ENCODE results near the gene COX19. TPM values are rescaled to one million over a fixed set of nuclear protein-coding genes. Genes with fewer than 3 reads are reported as not detected.

The COX19 gene
- total and polyA plus RNA-seq, 2 donors (not counting 1 experiment from before 2014, with no cell fraction given), result 14.7 to 38.3 TPM

DNA sequence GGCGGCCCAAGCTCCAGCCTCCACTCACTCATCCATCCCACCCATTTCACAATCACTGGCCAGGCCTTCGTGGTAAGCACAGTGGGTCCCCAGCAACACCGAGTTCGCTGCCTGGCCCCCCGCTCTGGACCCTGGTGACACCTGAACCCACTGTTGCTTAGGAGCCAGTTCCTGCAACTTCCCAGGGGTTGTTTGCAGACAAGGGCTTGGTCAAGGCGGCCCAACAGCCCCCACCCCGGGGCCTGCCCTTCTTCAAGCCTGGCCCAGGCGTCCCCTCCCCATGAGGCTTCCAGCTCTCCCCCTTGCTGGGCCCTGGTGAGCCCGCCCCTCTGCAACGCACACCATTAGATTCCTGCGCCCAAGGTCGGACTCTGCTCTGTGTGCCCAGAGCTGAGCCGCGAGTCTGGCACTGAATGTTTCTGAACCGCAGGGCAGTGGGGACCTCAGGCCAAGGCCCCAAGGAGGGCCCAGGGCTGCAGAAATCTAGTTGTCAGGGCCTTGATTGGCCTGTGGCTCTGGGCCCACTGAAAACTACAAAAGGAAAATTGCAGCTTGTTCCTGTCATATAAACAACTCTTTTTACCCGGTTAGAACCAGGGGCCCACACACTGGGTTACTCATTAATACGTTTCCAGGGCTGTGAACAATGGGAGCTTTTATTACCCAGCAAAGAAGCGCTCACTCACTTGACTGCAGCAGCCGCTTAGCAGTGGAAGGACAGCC, 2.1 kb upstream of the COX19 start:
- ChIA-PET POLR2A (no interaction called here), CTCF (interaction anchor here (0.9 to 1.9 kb wide), 4 partner anchors 16 to 109 kb away, joined by 3 to 15 read pairs (median 4); partner anchors contain the start of gene GPR146)
- peaks cover 4 to 11% of the 10 kb centered on the region in 2 experiments for H3K36me3 ChIP-seq (replicated peaks in 1 of 2; ENCODE audit: control extremely low read depth in 1 of 2, control insufficient read depth in 1 of 2, extremely low read depth in 1 of 2, insufficient read depth in 2 of 2, low read length in 1 of 2)
- ATAC-seq (ENCODE audit: low read depth) (no peak), DNase-seq (no peak)
- no peak overlapping the region for H3K4me2 ChIP-seq (replicated peaks; ENCODE audit: low read depth, low read length, poor library complexity, severe bottlenecking)
- H3K27ac ChIP-seq (ENCODE audit: low read length in 2 of 2), result no peak overlapping the region
- TF ChIP-seq, protein P1, sequence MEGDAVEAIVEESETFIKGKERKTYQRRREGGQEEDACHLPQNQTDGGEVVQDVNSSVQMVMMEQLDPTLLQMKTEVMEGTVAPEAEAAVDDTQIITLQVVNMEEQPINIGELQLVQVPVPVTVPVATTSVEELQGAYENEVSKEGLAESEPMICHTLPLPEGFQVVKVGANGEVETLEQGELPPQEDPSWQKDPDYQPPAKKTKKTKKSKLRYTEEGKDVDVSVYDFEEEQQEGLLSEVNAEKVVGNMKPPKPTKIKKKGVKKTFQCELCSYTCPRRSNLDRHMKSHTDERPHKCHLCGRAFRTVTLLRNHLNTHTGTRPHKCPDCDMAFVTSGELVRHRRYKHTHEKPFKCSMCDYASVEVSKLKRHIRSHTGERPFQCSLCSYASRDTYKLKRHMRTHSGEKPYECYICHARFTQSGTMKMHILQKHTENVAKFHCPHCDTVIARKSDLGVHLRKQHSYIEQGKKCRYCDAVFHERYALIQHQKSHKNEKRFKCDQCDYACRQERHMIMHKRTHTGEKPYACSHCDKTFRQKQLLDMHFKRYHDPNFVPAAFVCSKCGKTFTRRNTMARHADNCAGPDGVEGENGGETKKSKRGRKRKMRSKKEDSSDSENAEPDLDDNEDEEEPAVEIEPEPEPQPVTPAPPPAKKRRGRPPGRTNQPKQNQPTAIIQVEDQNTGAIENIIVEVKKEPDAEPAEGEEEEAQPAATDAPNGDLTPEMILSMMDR (IDR thresholded peaks at IDR 0.05), result no peak
- TF ChIP-seq EZH2 (IDR thresholded peaks at IDR 0.05; ENCODE audit: borderline replicate concordance, insufficient read depth, low read depth, low read length, poor library complexity, severe bottlenecking), result no peak
- peaks cover 24% of the 10 kb centered on the region for H3K79me2 ChIP-seq (ENCODE audit: control insufficient read depth, insufficient read depth, low read length)
- peaks cover 29% of the 10 kb centered on the region for H4K20me1 ChIP-seq (ENCODE audit: control insufficient read depth, insufficient read depth, low read length, poor library complexity, severe bottlenecking)
- intact Hi-C loops (cut with micrococcal nuclease), result loop anchor here (5.0 to 10.0 kb wide), 2 partner anchors 160 to 193 kb away; a partner anchor contains a TSS
- H3K4me1 ChIP-seq (ENCODE audit: control insufficient read depth in 2 of 2, insufficient read depth in 2 of 2, low read length in 2 of 2), result peaks cover 16 to 22% of the 10 kb centered on the region in 2 donors
- H3K27ac Mint-ChIP-seq, result no peak overlapping the region
- no peaks in the 10 kb centered on the region for H3K27me3 Mint-ChIP-seq
- H3K9ac ChIP-seq (ENCODE audit: low read length), result no peak overlapping the region
- no peak overlapping the region for H3K4me3 ChIP-seq (ENCODE audit: control extremely low read depth in 1 of 5, extremely low read depth in 1 of 5, insufficient read depth in 1 of 5, low read depth in 2 of 5, low read length in 4 of 5)
- peaks cover 15% of the 10 kb centered on the region for H3K4me1 Mint-ChIP-seq
- no peak overlapping the region for H2AFZ ChIP-seq (ENCODE audit: insufficient read depth, low read depth, low read length, poor library complexity, severe bottlenecking)
- no peaks in the 10 kb centered on the region for H3K9me3 Mint-ChIP-seq (ENCODE audit: insufficient read depth)
- no peak overlapping the region for H3K4me3 Mint-ChIP-seq
- WGBS (ENCODE audit: insufficient coverage), result 83% methylated on average over 19 of the region's 19 CpGs
- H3K27me3 ChIP-seq (replicated peaks in 1 of 4; ENCODE audit: control extremely low read depth in 1 of 4, control insufficient read depth in 3 of 4, insufficient read depth in 4 of 4, low read length in 3 of 4), result peaks cover 0 to 3% (median 0%) of the 10 kb centered on the region in 4 experiments
- peaks cover 0 to 11% (median 0%) of the 10 kb centered on the region in 3 donors for H3K9me3 ChIP-seq (ENCODE audit: control extremely low read depth in 1 of 3, control insufficient read depth in 2 of 3, insufficient read depth in 1 of 3, low read length in 2 of 3)

DNA sequence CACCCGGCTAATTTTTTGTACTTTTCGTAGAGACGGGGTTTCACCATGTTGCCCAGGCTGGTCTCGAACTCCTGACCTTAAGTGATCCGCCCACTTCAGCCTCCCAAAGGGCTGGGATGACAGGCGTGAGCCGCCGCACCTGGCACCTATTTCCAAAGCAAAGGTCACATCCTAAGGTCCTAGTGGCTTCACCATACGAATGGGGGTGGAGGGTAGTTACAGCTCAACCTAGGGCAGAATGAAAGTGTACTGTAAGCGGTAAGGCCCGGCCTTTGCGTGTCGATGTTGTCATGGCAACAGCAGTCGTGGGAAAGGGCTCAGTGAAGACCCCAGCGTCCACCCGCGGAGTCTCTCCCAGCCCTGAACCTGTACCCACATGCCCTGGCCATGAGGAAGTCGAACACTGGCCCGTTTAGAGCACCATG, 1.6 kb upstream of the COX19 start:
- peaks cover 18% of the 10 kb centered on the region for H3K4me1 Mint-ChIP-seq
- TF ChIP-seq, protein P1 (IDR thresholded peaks at IDR 0.05), result no peak
- no peak for TF ChIP-seq EZH2 (IDR thresholded peaks at IDR 0.05; ENCODE audit: borderline replicate concordance, insufficient read depth, low read depth, low read length, poor library complexity, severe bottlenecking)
- no peak overlapping the region for H2AFZ ChIP-seq (ENCODE audit: insufficient read depth, low read depth, low read length, poor library complexity, severe bottlenecking)
- peaks cover 16 to 22% of the 10 kb centered on the region in 2 donors for H3K4me1 ChIP-seq (ENCODE audit: control insufficient read depth in 2 of 2, insufficient read depth in 2 of 2, low read length in 2 of 2)
- H3K27ac ChIP-seq (ENCODE audit: low read length in 2 of 2), result no peak overlapping the region
- H3K4me3 Mint-ChIP-seq, result no peak overlapping the region
- no peaks in the 10 kb centered on the region for H3K27me3 Mint-ChIP-seq
- H3K9me3 Mint-ChIP-seq (ENCODE audit: insufficient read depth), result no peaks in the 10 kb centered on the region
- ChIA-PET POLR2A (no interaction called here), CTCF (interaction anchor here (0.9 to 1.4 kb wide), 3 partner anchors 16 to 109 kb away, joined by 3 to 5 read pairs (median 3); partner anchors contain the start of gene GPR146)
- peaks cover 4 to 17% of the 10 kb centered on the region in 2 experiments for H3K36me3 ChIP-seq (replicated peaks in 1 of 2; ENCODE audit: control extremely low read depth in 1 of 2, control insufficient read depth in 1 of 2, extremely low read depth in 1 of 2, insufficient read depth in 2 of 2, low read length in 1 of 2)
- H3K27me3 ChIP-seq (replicated peaks in 1 of 4; ENCODE audit: control extremely low read depth in 1 of 4, control insufficient read depth in 3 of 4, insufficient read depth in 4 of 4, low read length in 3 of 4), result peaks cover 0 to 3% (median 0%) of the 10 kb centered on the region in 4 experiments
- peaks cover 34% of the 10 kb centered on the region for H4K20me1 ChIP-seq (ENCODE audit: control insufficient read depth, insufficient read depth, low read length, poor library complexity, severe bottlenecking)
- H3K4me3 ChIP-seq (ENCODE audit: control extremely low read depth in 1 of 5, extremely low read depth in 1 of 5, insufficient read depth in 1 of 5, low read depth in 2 of 5, low read length in 4 of 5), result no peak overlapping the region
- H3K9ac ChIP-seq (ENCODE audit: low read length), result no peak overlapping the region
- H3K79me2 ChIP-seq (ENCODE audit: control insufficient read depth, insufficient read depth, low read length), result peaks cover 30% of the 10 kb centered on the region
- H3K27ac Mint-ChIP-seq, result no peak overlapping the region
- H3K9me3 ChIP-seq (ENCODE audit: control extremely low read depth in 1 of 3, control insufficient read depth in 2 of 3, insufficient read depth in 1 of 3, low read length in 2 of 3), result peaks cover 0 to 11% (median 0%) of the 10 kb centered on the region in 3 donors
- DNase-seq (no peak), ATAC-seq (ENCODE audit: low read depth) (no peak)
- WGBS (ENCODE audit: insufficient coverage), result 90% methylated on average over 16 of the region's 19 CpGs
- intact Hi-C loops (cut with micrococcal nuclease), result loop anchor here (5.0 to 10.0 kb wide), 2 partner anchors 160 to 192 kb away; a partner anchor contains a TSS
- no peak overlapping the region for H3K4me2 ChIP-seq (replicated peaks; ENCODE audit: low read depth, low read length, poor library complexity, severe bottlenecking)

Measured in B cell (primary cell).